Lower lobe of right lung (tissue), 2 donors: ENCODE data around the gene MAPKAPK3. TPM values are rescaled to one million over a fixed set of nuclear protein-coding genes. Genes with fewer than 3 reads are reported as not detected.
A peak's percentile ranks its signal among the peaks of the same experiment; 100 is the strongest.

Experiments used
- ATAC-seq, 2 donors: fragments of 200-7000 bp; cut with Tn5 transposase; one replicate each; pipeline ENCODE4 v1.9.1; 2020 to 2022; ENCODE audit warnings: mild to moderate bottlenecking in 2 of 2, moderate library complexity in 2 of 2
- DNase-seq: peaks from one replicate; pipeline ENCODE4 v3.0.0-alpha.2; 2020
- H3K27ac ChIP-seq: fragments of 200-600 bp; one replicate; pipeline ENCODE4 v1.8.0; 2022
- H3K27me3 ChIP-seq: fragments of 200-600 bp; one replicate; pipeline ENCODE4 v1.8.0; 2022; ENCODE audit warnings: low read depth
- H3K36me3 ChIP-seq: fragments of 200-600 bp; one replicate; pipeline ENCODE4 v1.8.0; 2022; ENCODE audit warnings: mild to moderate bottlenecking
- H3K4me1 ChIP-seq: fragments of 200-600 bp; one replicate; pipeline ENCODE4 v1.8.0; 2022
- H3K4me3 ChIP-seq: fragments of 200-600 bp; one replicate; pipeline ENCODE4 v1.8.0; 2022; ENCODE audit warnings: mild to moderate bottlenecking
- H3K9me3 ChIP-seq: fragments of 200-600 bp; one replicate; pipeline ENCODE4 v1.8.0; 2022
- CTCF ChIP-seq: fragments of 200-600 bp; IDR thresholded peaks from one replicate; pipeline ENCODE4 v1.8.0; 2022; ENCODE audit warnings: antibody characterized with exemption, mild to moderate bottlenecking
- intact Hi-C: fragments of 100-400 bp; cut with DNase I; formaldehyde crosslinking; loops from one replicate; pipeline ENCODE4 v1.11.0; 2022
- total RNA-seq: library from RNA; stranded (reverse); fragmentation: NEBNext Ultra II Directional; extraction: Animal tissue kit (Norgen Biotek cat#: 25700); gene quantifications from one replicate; pipeline ENCODE4 v1.2.1, GENCODE V29; 2021
- donor health status: DM: no; HTN: yes; CAD: no; lungs with severe emphysema.

Gene MAPKAPK3
- total RNA-seq, 1 donor from 2014 or later: 68.6 TPM

GRCh38 chr3:50620420-50620819, 3.5 kb downstream of the MAPKAPK3 start:
- H3K4me3 ChIP-seq: no peak overlapping the region
- intact Hi-C loops: no loop called here
- peak overlapping the region; percentile 73 for H3K27ac ChIP-seq
- ATAC-seq: peak in 1 of 2 donors; percentile 11
- no peaks in the 10 kb centered on the region for H3K9me3 ChIP-seq
- no peaks in the 10 kb centered on the region for H3K27me3 ChIP-seq
- TF ChIP-seq CTCF: no peak
- H3K4me1 ChIP-seq: peaks cover 82% of the 10 kb centered on the region
- no peaks in the 10 kb centered on the region for H3K36me3 ChIP-seq
- DNase-seq: peak; percentile 73

- DNase-seq (peak; percentile 53), ATAC-seq (no peak)
- no peaks in the 10 kb centered on the region for H3K9me3 ChIP-seq
- peaks cover 83% of the 10 kb centered on the region for H3K4me1 ChIP-seq
- no peaks in the 10 kb centered on the region for H3K27me3 ChIP-seq
- H3K36me3 ChIP-seq: no peaks in the 10 kb centered on the region
- no peak for TF ChIP-seq CTCF
- no peak overlapping the region for H3K4me3 ChIP-seq
- peak overlapping the region; percentile 73 for H3K27ac ChIP-seq
- intact Hi-C loops: no loop called here
Measured at GRCh38 chr3:50620820-50621219, 3.9 kb downstream of the MAPKAPK3 start.

- Histone ChIP-seq H3K36me3 (no peaks in the 10 kb centered on the region), H3K27ac (no peak overlapping the region), H3K27me3 (no peaks in the 10 kb centered on the region), H3K4me3 (no peak overlapping the region), H3K9me3 (no peaks in the 10 kb centered on the region), H3K4me1 (peaks cover 91% of the 10 kb centered on the region)
- ATAC-seq (no peak), DNase-seq (no peak)
- no peak for TF ChIP-seq CTCF
- intact Hi-C loops: no loop called here
Measured at GRCh38 chr3:50622881-50623280, 5.9 kb downstream of the MAPKAPK3 start.

- no peak for TF ChIP-seq CTCF
- Histone ChIP-seq H3K27ac (no peak overlapping the region), H3K4me3 (no peak overlapping the region), H3K9me3 (no peaks in the 10 kb centered on the region), H3K36me3 (no peaks in the 10 kb centered on the region), H3K27me3 (no peaks in the 10 kb centered on the region), H3K4me1 (peaks cover 91% of the 10 kb centered on the region)
- intact Hi-C loops: no loop called here
- DNase-seq (no peak), ATAC-seq (peak in 1 of 2 donors; percentile 6)
Measured at GRCh38 chr3:50623840-50624474, 7.0 kb downstream of the MAPKAPK3 start.

- Histone ChIP-seq H3K27ac (no peak overlapping the region), H3K4me3 (no peak overlapping the region), H3K27me3 (no peaks in the 10 kb centered on the region), H3K9me3 (no peaks in the 10 kb centered on the region), H3K36me3 (no peaks in the 10 kb centered on the region), H3K4me1 (peaks cover 85% of the 10 kb centered on the region)
- intact Hi-C loops: no loop called here
- peak; percentile 39 to 52 for ATAC-seq
- no peak for TF ChIP-seq CTCF
- no peak for DNase-seq
Measured at GRCh38 chr3:50624634-50625033, 7.7 kb downstream of the MAPKAPK3 start.
